Measurements from ENCODE around the gene GIMD1.

The GIMD1 gene

DNA sequence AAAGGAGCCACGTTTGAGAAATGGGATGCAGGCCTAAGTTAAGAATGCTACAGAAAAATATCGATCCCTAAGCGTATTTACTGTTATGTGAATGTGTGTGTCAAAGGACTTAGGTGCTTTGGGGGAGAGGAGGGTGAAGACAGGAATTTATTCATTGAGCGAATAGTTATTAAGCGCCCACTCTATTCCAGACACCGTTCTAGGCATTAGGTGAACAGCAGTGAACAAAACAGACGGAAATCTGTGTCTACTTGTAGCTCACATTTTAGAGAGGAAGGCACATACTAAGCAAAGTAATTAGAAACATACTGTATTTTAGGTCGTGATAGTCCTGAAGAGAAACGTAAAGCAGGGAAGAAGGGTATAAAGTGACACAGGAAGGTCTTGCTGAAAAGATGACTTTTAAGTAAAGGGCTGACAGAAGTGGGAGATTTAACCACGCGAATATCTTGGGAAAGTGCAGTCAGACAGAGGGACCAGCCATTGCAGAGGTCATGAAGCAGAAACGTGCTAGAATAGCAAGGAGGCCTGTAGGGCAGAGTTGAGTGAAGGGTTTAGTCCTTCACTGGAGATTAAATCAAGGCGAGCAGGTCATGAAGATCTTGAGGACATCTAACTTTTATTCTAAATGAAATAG is 51.7 kb downstream of the GIMD1 start:
- peak overlapping the region; percentile 73 for H3K27ac ChIP-seq (ENCODE audit: low read depth, low read length)
- no peaks in the 10 kb centered on the region for H3K27me3 ChIP-seq (ENCODE audit: control insufficient read depth, low read length)
- peaks cover 93% of the 10 kb centered on the region for H3K79me2 ChIP-seq (ENCODE audit: control insufficient read depth, low read length)
- peaks cover 30% of the 10 kb centered on the region for H3K36me3 ChIP-seq (ENCODE audit: control insufficient read depth, low read length)
- H4K20me1 ChIP-seq (ENCODE audit: control insufficient read depth, insufficient read depth, low read depth, low read length): 0 out of 2 replicates have a peak, but pooled peaks cover 6% of the 10 kb centered on the region
- H3K4me1 ChIP-seq (ENCODE audit: control insufficient read depth, low read length): peaks cover 23% of the 10 kb centered on the region
- H3K9me3 ChIP-seq (ENCODE audit: control insufficient read depth, insufficient read depth, low read length): no peaks in the 10 kb centered on the region
- H3F3A ChIP-seq (ENCODE audit: control insufficient read depth, insufficient read depth): peaks cover 6% of the 10 kb centered on the region; the same call in 1 of the 2 replicates
- TF ChIP-seq, protein P1, sequence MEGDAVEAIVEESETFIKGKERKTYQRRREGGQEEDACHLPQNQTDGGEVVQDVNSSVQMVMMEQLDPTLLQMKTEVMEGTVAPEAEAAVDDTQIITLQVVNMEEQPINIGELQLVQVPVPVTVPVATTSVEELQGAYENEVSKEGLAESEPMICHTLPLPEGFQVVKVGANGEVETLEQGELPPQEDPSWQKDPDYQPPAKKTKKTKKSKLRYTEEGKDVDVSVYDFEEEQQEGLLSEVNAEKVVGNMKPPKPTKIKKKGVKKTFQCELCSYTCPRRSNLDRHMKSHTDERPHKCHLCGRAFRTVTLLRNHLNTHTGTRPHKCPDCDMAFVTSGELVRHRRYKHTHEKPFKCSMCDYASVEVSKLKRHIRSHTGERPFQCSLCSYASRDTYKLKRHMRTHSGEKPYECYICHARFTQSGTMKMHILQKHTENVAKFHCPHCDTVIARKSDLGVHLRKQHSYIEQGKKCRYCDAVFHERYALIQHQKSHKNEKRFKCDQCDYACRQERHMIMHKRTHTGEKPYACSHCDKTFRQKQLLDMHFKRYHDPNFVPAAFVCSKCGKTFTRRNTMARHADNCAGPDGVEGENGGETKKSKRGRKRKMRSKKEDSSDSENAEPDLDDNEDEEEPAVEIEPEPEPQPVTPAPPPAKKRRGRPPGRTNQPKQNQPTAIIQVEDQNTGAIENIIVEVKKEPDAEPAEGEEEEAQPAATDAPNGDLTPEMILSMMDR (IDR thresholded peaks at IDR 0.05; ENCODE audit: low read depth, low read length, poor library complexity, severe bottlenecking): no peak
- TF ChIP-seq EZH2phosphoT487 (IDR thresholded peaks at IDR 0.05; ENCODE audit: borderline replicate concordance, low read length): no peak
- peak overlapping the region; percentile 90 for H3K4me3 ChIP-seq (ENCODE audit: low read length)
- peak overlapping the region; percentile 77 for H3K4me2 ChIP-seq (ENCODE audit: low read length)
- H3K9me2 ChIP-seq (replicated peaks; ENCODE audit: control insufficient read depth, low read length): no peaks in the 10 kb centered on the region

DNA sequence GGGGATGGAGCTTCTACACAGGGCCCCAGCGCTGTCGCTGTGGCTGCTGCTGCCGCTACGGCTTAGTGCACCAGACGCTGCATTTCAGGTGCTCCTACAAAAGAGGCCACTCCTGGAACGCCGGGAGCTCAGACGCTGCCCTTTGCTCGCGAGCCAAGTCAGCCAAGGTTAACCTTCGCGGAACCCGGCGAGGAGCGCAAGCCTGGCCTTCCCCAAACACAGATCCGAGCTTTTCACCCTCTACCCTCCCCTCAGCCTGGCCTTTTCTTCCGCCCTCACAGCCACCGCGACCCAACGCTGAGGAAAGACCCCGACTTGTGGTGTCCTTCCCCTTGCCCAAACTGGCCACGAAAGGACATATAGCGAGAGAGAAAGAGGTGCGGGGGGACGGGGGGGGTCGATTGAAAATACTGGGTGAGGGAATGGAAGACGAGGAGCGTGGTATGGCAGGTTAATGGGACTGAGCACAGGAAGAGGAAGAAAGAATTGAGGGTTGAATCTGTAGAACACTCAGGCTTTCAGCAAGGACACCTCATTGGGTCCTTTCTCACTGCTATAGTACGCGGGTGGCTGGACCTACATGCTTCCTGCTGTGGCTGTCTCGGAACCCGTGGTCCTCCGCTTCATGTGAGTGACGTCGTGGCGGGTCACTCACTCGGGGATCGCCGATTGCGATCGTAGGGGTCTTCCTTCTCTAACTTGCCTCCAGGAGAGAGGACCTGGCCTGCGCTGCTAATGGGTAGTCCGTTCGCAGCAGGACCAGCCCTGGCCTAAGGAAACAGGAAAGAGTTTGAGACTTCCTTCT is 52.4 kb downstream of the GIMD1 start, which contains the start of the genes AIMP1 and TBCK:
Gene AIMP1 (plus strand): TSS at position 583 of the 805 bp plus-strand sequence. CDS start 8,460 bp downstream, outside the sequence.
Gene TBCK (minus strand): TSS at position 242 of the 805 bp plus-strand sequence. CDS start 7,249 bp downstream, outside the sequence.
- no peaks in the 10 kb centered on the region for H3K9me3 ChIP-seq (ENCODE audit: control insufficient read depth, insufficient read depth, low read length)
- no peaks in the 10 kb centered on the region for H3K27me3 ChIP-seq (ENCODE audit: control insufficient read depth, low read length)
- peaks cover 30% of the 10 kb centered on the region for H3K36me3 ChIP-seq (ENCODE audit: control insufficient read depth, low read length)
- H3F3A ChIP-seq (ENCODE audit: control insufficient read depth, insufficient read depth): peaks cover 6% of the 10 kb centered on the region; the same call in 1 of the 2 replicates
- TF ChIP-seq, protein P1 (IDR thresholded peaks at IDR 0.05; ENCODE audit: low read depth, low read length, poor library complexity, severe bottlenecking): no peak
- TF ChIP-seq EZH2phosphoT487 (IDR thresholded peaks at IDR 0.05; ENCODE audit: borderline replicate concordance, low read length): no peak
- peak within 1 kb of the TSS; percentile 90 for H3K4me3 ChIP-seq (ENCODE audit: low read length)
- H3K9me2 ChIP-seq (replicated peaks; ENCODE audit: control insufficient read depth, low read length): no peaks in the 10 kb centered on the region
- peaks cover 92% of the 10 kb centered on the region for H3K79me2 ChIP-seq (ENCODE audit: control insufficient read depth, low read length)
- peaks cover 23% of the 10 kb centered on the region for H3K4me1 ChIP-seq (ENCODE audit: control insufficient read depth, low read length)
- peak within 1 kb of the TSS; percentile 77 for H3K4me2 ChIP-seq (ENCODE audit: low read length)
- 0 out of 2 replicates have a peak, but pooled peaks cover 6% of the 10 kb centered on the region for H4K20me1 ChIP-seq (ENCODE audit: control insufficient read depth, insufficient read depth, low read depth, low read length)
- H3K27ac ChIP-seq (ENCODE audit: low read depth, low read length): peak within 1 kb of the TSS; percentile 73

DNA sequence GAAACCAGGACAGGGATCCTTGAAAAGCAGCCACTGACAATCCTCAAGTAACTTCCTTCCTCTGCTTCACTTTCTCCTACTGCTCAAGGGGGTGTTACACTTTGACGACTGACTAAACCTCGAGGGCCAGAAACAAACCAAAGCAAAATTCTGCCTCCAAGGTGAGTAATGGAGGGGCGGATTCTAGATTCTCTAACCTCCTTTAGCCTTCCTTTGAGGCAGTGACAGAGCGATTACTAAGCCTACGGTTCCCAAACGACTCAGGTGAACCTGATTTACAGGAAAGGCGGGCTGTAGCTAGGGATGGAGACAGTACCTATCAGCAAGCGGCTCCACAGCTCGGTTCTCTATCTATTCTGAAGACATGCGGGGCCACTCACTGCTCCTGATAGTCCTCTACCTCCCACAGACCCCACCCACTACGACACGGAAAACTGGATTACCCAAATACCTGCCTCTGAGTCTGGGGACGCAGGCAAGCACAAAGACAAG is 53.1 kb downstream of the GIMD1 start:
- Histone ChIP-seq H3K4me2 (ENCODE audit: low read length) (peak overlapping the region; percentile 77), H3K27me3 (ENCODE audit: control insufficient read depth, low read length) (no peaks in the 10 kb centered on the region), H4K20me1 (ENCODE audit: control insufficient read depth, insufficient read depth, low read depth, low read length) (0 out of 2 replicates have a peak, but pooled peaks cover 6% of the 10 kb centered on the region), H3K4me3 (ENCODE audit: low read length) (peak overlapping the region; percentile 90), H3K9me3 (ENCODE audit: control insufficient read depth, insufficient read depth, low read length) (no peaks in the 10 kb centered on the region), H3K9me2 (replicated peaks; ENCODE audit: control insufficient read depth, low read length) (no peaks in the 10 kb centered on the region), H3K27ac (ENCODE audit: low read depth, low read length) (peak overlapping the region; percentile 73), H3K4me1 (ENCODE audit: control insufficient read depth, low read length) (peaks cover 23% of the 10 kb centered on the region), H3F3A (ENCODE audit: control insufficient read depth, insufficient read depth) (peaks cover 6% of the 10 kb centered on the region; the same call in 1 of the 2 replicates), H3K36me3 (ENCODE audit: control insufficient read depth, low read length) (peaks cover 28% of the 10 kb centered on the region), H3K79me2 (ENCODE audit: control insufficient read depth, low read length) (peaks cover 93% of the 10 kb centered on the region)
- TF ChIP-seq, protein P1 (IDR thresholded peaks at IDR 0.05; ENCODE audit: low read depth, low read length, poor library complexity, severe bottlenecking): no peak
- TF ChIP-seq EZH2phosphoT487 (IDR thresholded peaks at IDR 0.05; ENCODE audit: borderline replicate concordance, low read length): no peak
